ENCODE measurements around the gene RASA4B. TPM values are rescaled to one million over a fixed set of nuclear protein-coding genes. Genes with fewer than 3 reads are reported as not detected.

Gene RASA4B
- total and polyA plus RNA-seq, 9 of the 15 experiments (the other 6 are each of a cell fraction or from before 2014, with no cell fraction given): 0.01 to 2.9 (median 1.5) TPM; not detected in 1

GRCh38 chr7:102464577-102465280 is 52.8 kb downstream of the RASA4B start, which contains the start of the genes ALKBH4 and LRWD1 (continued):
- TF ChIP-seq RERE (CRISPR knock-in tag; IDR thresholded peaks at IDR 0.05; ENCODE audit: borderline replicate concordance) (0 out of 2 replicates have a peak, but pooled peaks have one; percentile 37), FOXK1 (CRISPR knock-in tag; IDR thresholded peaks at IDR 0.05; ENCODE audit: borderline replicate concordance) (no peak), TAF1 (IDR thresholded peaks at IDR 0.05; ENCODE audit: control insufficient read depth, extremely low read depth, insufficient read depth, low read length, severe bottlenecking) (peak; percentile 86), HMG20A (CRISPR knock-in tag; conservative IDR thresholded peaks at IDR 0.05) (no peak), NUFIP1 (IDR thresholded peaks at IDR 0.05; ENCODE audit: partially characterized antibody) (no peak), ZNF764 (CRISPR knock-in tag; IDR thresholded peaks at IDR 0.05; ENCODE audit: low read depth) (0 out of 2 replicates have a peak, but pooled peaks have one; percentile 31), GTF3C2 (IDR thresholded peaks at IDR 0.05; ENCODE audit: borderline replicate concordance, extremely low read depth, insufficient read length) (no peak), ID3 (CRISPR knock-in tag; IDR thresholded peaks at IDR 0.05) (no peak), ID3 (tag; IDR thresholded peaks at IDR 0.05) (0 out of 2 replicates have a peak, but pooled peaks have one; percentile 60), ELF4 (CRISPR knock-in tag; IDR thresholded peaks at IDR 0.05) (no peak), PCBP1 (IDR thresholded peaks at IDR 0.05; ENCODE audit: low read depth, low read length, poor library complexity, severe bottlenecking) (no peak), ETS1 (conservative IDR thresholded peaks at IDR 0.05; ENCODE audit: control insufficient read depth, low read depth, low read length) (peak; percentile 99), ZNF436 (CRISPR knock-in tag; IDR thresholded peaks at IDR 0.05) (no peak), RNF2 (IDR thresholded peaks at IDR 0.05) (peak; percentile 72; the same call in 1 of the 2 replicates), MEIS2 (IDR thresholded peaks at IDR 0.05; ENCODE audit: partially characterized antibody) (peak; percentile 83)
